ENCODE results near the gene SPIRE1.
"Not testable (repeated sequence)": the region's sequence is repeated elsewhere in the genome, so short reads cannot be mapped to it uniquely, and the experiment has no call there.

Gene SPIRE1

GRCh38 chr18:12598181-12598930 is 59.6 kb downstream of the SPIRE1 start:
- no peak for DNase-seq

GRCh38 chr18:12597760-12598159 is 60.1 kb downstream of the SPIRE1 start:
- DNase-seq = no peak

GRCh38 chr18:12595571-12596255 is 62.2 kb downstream of the SPIRE1 start:
- DNase-seq = no peak

GRCh38 chr18:12593866-12594265 is 64.0 kb downstream of the SPIRE1 start:
- no peak for DNase-seq

GRCh38 chr18:12592597-12593127 is 65.2 kb downstream of the SPIRE1 start:
- no peak for DNase-seq

GRCh38 chr18:12589448-12589847 is 68.5 kb downstream of the SPIRE1 start:
- no peak for DNase-seq

GRCh38 chr18:12586956-12587355 is 71.0 kb downstream of the SPIRE1 start:
- DNase-seq = no peak

GRCh38 chr18:12585218-12585617 is 72.7 kb downstream of the SPIRE1 start:
- DNase-seq = no peak

GRCh38 chr18:12580630-12581342 is 77.1 kb downstream of the SPIRE1 start:
- no peak for DNase-seq

- DNase-seq = no peak
Observed at GRCh38 chr18:12579775-12580174, 78.1 kb downstream of the SPIRE1 start.

GRCh38 chr18:12577848-12578247 is 80.1 kb downstream of the SPIRE1 start:
- no peak for DNase-seq

- no peak for DNase-seq
Observed at GRCh38 chr18:12574494-12575185, 83.3 kb downstream of the SPIRE1 start.

GRCh38 chr18:12571630-12572029 is 86.3 kb downstream of the SPIRE1 start:
- DNase-seq = no peak

- no peak for DNase-seq
Observed at GRCh38 chr18:12569791-12570190, 88.1 kb downstream of the SPIRE1 start.

- DNase-seq = no peak
Observed at GRCh38 chr18:12567849-12568248, 90.1 kb downstream of the SPIRE1 start.

GRCh38 chr18:12564861-12565260 is 93.0 kb downstream of the SPIRE1 start:
- no peak for DNase-seq

GRCh38 chr18:12564378-12564777 is 93.5 kb downstream of the SPIRE1 start:
- no peak for DNase-seq

- DNase-seq = not testable (repeated sequence)
Observed at GRCh38 chr18:12560600-12560999, 97.3 kb downstream of the SPIRE1 start.

- no peak for DNase-seq
Observed at GRCh38 chr18:12559319-12559718, 98.6 kb downstream of the SPIRE1 start.

- DNase-seq = no peak
Observed at GRCh38 chr18:12556946-12557806, 100.7 kb downstream of the SPIRE1 start.

GRCh38 chr18:12554796-12555388 is 103.0 kb downstream of the SPIRE1 start:
- no peak for DNase-seq

- no peak for DNase-seq
Observed at GRCh38 chr18:12552879-12553242, 105.0 kb downstream of the SPIRE1 start.
